Hepatocyte (in vitro differentiated cells): ENCODE data around the gene POLQ. TPM values are rescaled to one million over a fixed set of nuclear protein-coding genes. Genes with fewer than 3 reads are reported as not detected.

ENCODE experiments used
- DNase-seq: peaks from one replicate; pipeline ENCODE4 v3.0.0-alpha.2; 2016; ENCODE audit warnings: low spot score
- H2AFZ ChIP-seq: fragments of 200-600 bp; sonication (generic); 2 replicates; pipeline ENCODE4 v1.6.0; 2016; ENCODE audit warnings: antibody characterized with exemption, mild to moderate bottlenecking
- H3K27ac ChIP-seq: fragments of 200-600 bp; sonication (generic); 2 replicates; pipeline ENCODE4 v1.5.1; 2016; ENCODE audit warnings: mild to moderate bottlenecking
- H3K27me3 ChIP-seq: fragments of 200-600 bp; sonication (generic); 2 replicates; pipeline ENCODE4 v1.6.1; 2016
- H3K36me3 ChIP-seq: fragments of 200-600 bp; sonication (generic); replicated peaks from 2 replicates; pipeline ENCODE4 v1.5.1; 2016; ENCODE audit warnings: low read depth; ENCODE audit not compliant: insufficient read depth
- H3K4me1 ChIP-seq: fragments of 200-600 bp; sonication (generic); 2 replicates; pipeline ENCODE4 v1.5.1; 2016; ENCODE audit warnings: mild to moderate bottlenecking, moderate library complexity; ENCODE audit not compliant: insufficient read depth
- H3K4me2 ChIP-seq: fragments of 200-600 bp; sonication (generic); 2 replicates; pipeline ENCODE4 v1.6.0; 2016
- H3K4me3 ChIP-seq: fragments of 200-600 bp; sonication (generic); 2 replicates; pipeline ENCODE4 v1.5.1; 2016; ENCODE audit warnings: mild to moderate bottlenecking
- H3K79me2 ChIP-seq: fragments of 200-600 bp; sonication (generic); 2 replicates; pipeline ENCODE4 v1.6.0; 2017; ENCODE audit warnings: mild to moderate bottlenecking
- H3K9me2 ChIP-seq: fragments of 200-600 bp; sonication (generic); replicated peaks from 2 replicates; pipeline ENCODE4 v1.6.0; 2017; ENCODE audit warnings: mild to moderate bottlenecking; ENCODE audit not compliant: insufficient read depth
- H3K9me3 ChIP-seq: fragments of 200-600 bp; sonication (generic); 2 replicates; pipeline ENCODE4 v1.5.1; 2016; ENCODE audit warnings: low read depth, mild to moderate bottlenecking
- H4K20me1 ChIP-seq: fragments of 200-600 bp; sonication (generic); 2 replicates; pipeline ENCODE4 v1.6.0; 2016; ENCODE audit warnings: mild to moderate bottlenecking; ENCODE audit not compliant: insufficient read depth, poor library complexity, severe bottlenecking
- EZH2 ChIP-seq: fragments of 200-600 bp; sonication (generic); IDR thresholded peaks from 2 replicates; pipeline ENCODE4 v1.6.1; 2016; ENCODE audit warnings: antibody characterized with exemption, mild to moderate bottlenecking, borderline replicate concordance
- EZH2phosphoT487 ChIP-seq: fragments of 200-600 bp; sonication (generic); IDR thresholded peaks from one replicate; pipeline ENCODE4 v1.6.1; 2018; ENCODE audit warnings: antibody characterized with exemption, mild to moderate bottlenecking, low read depth, moderate library complexity; ENCODE audit not compliant: unreplicated experiment, severe bottlenecking
- WGBS: methylation state at CpG from one replicate; pipeline ENCODE4 v1.1.6; 2016; ENCODE audit warnings: low lambda C conversion rate; ENCODE audit errors: missing lambda C conversion rate; 5-methylcytosine and 5-hydroxymethylcytosine counted together
- polyA plus RNA-seq: library from polyadenylated mRNA; unstranded; fragments of >200 nt; fragmentation: Nextera tagmentation; extraction: Ambion mirVana; gene quantifications from 2 replicates; pipeline ENCODE4 v1.2.1, GENCODE V29; 2016
- total RNA-seq: library from RNA; depleted of rRNA; stranded (reverse); fragments of >200 nt; gene quantifications from 2 replicates; pipeline ENCODE4 v1.2.3, GENCODE V29; 2014
- TF ChIP-seq, protein P1 (sequence below): fragments of 200-600 bp; sonication (generic); IDR thresholded peaks from 2 replicates; pipeline ENCODE4 v1.5.1; 2016; ENCODE audit warnings: antibody characterized with exemption, mild to moderate bottlenecking; ENCODE audit not compliant: poor library complexity

The POLQ gene
- total and polyA plus RNA-seq, 2 experiments from 2014 or later = 0.68 to 2.5 TPM

DNA sequence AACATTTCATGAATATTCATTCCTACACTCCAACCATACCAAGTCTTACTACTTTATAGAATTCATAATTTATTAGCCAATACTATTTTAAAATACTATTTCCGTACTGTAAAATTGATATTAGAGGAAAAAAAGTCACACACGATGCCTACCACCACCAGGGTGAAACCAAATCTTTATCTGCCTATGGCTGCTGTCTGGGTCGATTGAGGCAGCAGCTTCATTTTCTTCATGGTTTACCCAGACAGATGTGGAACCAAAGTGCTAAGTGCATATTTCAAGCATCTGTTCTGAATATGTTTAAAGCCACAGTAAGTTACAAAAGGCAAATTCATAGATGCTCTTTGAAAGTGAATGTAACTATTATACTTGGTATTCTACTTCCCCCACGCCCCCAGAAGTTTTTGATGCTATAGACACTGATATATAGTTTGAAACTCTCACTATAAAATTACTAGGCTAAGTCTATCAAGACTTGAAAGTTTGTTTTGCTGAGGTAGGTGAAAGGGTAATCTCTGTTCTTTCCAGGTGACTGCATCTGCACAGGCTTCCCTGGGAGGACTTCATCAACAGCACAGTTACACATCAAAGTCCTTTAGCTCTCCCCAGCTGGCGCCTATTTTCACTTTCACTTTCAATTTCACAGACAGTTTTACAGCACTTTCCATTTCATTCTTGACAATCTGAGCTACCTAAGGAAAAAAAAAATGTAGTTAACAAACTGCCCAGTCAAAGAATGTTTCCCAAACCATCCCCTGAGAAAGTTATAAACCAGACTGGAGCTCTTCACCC, 113.9 kb downstream of the POLQ start:
- Histone ChIP-seq H2AFZ (no peak overlapping the region), H3K9me2 (no peaks in the 10 kb centered on the region), H3K4me2 (peak overlapping the region; percentile 64), H3K9me3 (no peaks in the 10 kb centered on the region), H3K79me2 (no peaks in the 10 kb centered on the region), H3K27ac (no peak overlapping the region), H3K36me3 (no peaks in the 10 kb centered on the region), H4K20me1 (no peaks in the 10 kb centered on the region), H3K4me3 (no peak overlapping the region), H3K27me3 (no peaks in the 10 kb centered on the region), H3K4me1 (no peaks in the 10 kb centered on the region)
- WGBS = 78% methylated on average over 5 of the region's 5 CpGs
- peak; percentile 56 for DNase-seq
- no peak for TF ChIP-seq EZH2phosphoT487
- TF ChIP-seq, protein P1, sequence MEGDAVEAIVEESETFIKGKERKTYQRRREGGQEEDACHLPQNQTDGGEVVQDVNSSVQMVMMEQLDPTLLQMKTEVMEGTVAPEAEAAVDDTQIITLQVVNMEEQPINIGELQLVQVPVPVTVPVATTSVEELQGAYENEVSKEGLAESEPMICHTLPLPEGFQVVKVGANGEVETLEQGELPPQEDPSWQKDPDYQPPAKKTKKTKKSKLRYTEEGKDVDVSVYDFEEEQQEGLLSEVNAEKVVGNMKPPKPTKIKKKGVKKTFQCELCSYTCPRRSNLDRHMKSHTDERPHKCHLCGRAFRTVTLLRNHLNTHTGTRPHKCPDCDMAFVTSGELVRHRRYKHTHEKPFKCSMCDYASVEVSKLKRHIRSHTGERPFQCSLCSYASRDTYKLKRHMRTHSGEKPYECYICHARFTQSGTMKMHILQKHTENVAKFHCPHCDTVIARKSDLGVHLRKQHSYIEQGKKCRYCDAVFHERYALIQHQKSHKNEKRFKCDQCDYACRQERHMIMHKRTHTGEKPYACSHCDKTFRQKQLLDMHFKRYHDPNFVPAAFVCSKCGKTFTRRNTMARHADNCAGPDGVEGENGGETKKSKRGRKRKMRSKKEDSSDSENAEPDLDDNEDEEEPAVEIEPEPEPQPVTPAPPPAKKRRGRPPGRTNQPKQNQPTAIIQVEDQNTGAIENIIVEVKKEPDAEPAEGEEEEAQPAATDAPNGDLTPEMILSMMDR = no peak
- no peak for TF ChIP-seq EZH2

DNA sequence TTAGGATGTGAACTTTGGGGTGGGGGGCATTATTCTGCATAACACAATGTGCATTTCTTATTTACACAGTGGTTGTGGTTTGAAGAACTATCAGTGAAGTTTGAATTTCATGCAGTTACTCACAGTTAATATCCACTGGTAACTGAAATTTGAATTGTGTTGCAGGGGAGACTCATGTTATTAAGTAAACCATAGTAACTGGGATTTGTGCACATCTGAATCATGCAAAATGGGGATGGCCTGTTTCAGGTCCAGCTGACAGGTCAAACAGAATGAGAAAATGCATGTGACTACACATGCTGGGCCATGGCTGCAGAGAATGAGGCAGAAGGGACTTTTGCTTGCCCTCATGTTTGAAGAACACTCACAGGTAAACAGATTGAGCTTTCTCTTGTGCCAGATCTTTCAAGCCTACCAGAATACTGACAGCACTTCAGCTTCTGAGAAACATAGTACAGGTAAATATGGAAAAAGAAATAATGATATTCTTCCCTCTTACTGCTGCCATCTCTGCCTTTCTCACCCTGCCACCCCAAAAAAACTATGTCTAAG, 115.0 kb downstream of the POLQ start:
- Histone ChIP-seq H2AFZ (no peak overlapping the region), H3K27ac (no peak overlapping the region), H3K79me2 (no peaks in the 10 kb centered on the region), H3K4me1 (no peaks in the 10 kb centered on the region), H3K9me2 (no peaks in the 10 kb centered on the region), H3K27me3 (no peaks in the 10 kb centered on the region), H3K4me2 (no peak overlapping the region), H4K20me1 (no peaks in the 10 kb centered on the region), H3K36me3 (no peaks in the 10 kb centered on the region), H3K4me3 (no peak overlapping the region), H3K9me3 (no peaks in the 10 kb centered on the region)
- TF ChIP-seq, protein P1 = no peak
- TF ChIP-seq EZH2 (no peak), EZH2phosphoT487 (no peak)
- no peak for DNase-seq

DNA sequence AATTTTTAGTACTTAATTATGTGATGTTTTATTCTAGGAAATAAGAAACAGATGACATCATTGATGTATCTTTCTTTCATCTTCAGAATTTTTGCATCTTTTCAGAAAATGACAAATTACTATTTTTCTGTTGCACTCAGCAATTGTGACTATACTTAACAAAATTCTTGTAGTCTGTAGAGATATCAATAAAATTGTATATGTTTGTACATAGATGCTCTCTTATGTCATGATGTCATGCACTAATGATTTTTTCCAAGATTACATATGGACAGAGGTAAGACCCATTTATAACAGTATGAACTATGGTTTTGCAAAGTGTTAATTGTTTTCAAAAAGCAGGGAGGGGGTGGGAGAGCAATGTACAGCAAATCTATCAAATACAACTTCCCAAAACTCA, 121.2 kb downstream of the POLQ start:
- TF ChIP-seq, protein P1 = no peak
- no peak for TF ChIP-seq EZH2phosphoT487
- TF ChIP-seq EZH2 = no peak
- no peak overlapping the region for H3K27ac ChIP-seq
- no peak for DNase-seq
- no peak overlapping the region for H3K4me3 ChIP-seq
- no peaks in the 10 kb centered on the region for H3K4me1 ChIP-seq
- no peaks in the 10 kb centered on the region for H3K36me3 ChIP-seq
- H4K20me1 ChIP-seq = no peaks in the 10 kb centered on the region
- no peaks in the 10 kb centered on the region for H3K79me2 ChIP-seq
- H3K9me2 ChIP-seq = no peaks in the 10 kb centered on the region
- H2AFZ ChIP-seq = no peak overlapping the region
- H3K4me2 ChIP-seq = no peak overlapping the region
- H3K9me3 ChIP-seq = no peaks in the 10 kb centered on the region
- H3K27me3 ChIP-seq = no peaks in the 10 kb centered on the region
